Measurements from ENCODE around the gene BACH2.

The BACH2 gene

DNA sequence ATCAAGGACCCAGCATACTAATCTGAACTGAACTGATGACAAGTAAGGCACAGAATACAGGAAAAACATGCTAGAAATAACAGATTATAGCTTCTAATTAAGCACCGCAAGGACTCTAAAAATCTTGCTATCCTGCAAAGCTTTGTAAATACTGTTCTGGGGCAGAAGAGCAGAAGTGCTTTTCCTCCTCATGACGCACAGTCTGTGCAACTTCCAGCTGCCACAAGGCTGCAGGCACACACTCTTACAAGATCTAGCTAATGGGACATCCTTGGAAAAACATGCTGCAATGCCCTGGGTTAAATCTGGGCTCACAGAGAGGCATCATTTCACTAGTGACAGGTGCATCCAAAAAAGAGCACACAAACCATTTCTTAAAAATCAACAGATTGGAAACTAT is 213.8 kb downstream of the BACH2 start:
- H3K27me3 ChIP-seq (ENCODE audit: insufficient read depth, poor library complexity, severe bottlenecking) = no peaks in the 10 kb centered on the region
- no peak for TF ChIP-seq REST (IDR thresholded peaks at IDR 0.05; ENCODE audit: insufficient replicate concordance, low read depth)
- no peak for TF ChIP-seq CTCF (IDR thresholded peaks at IDR 0.05; ENCODE audit: insufficient read depth, low read length)
- no peak; the same call in 1 of the 2 replicates for TF ChIP-seq SPI1 (IDR thresholded peaks at IDR 0.05; ENCODE audit: borderline replicate concordance, low read depth)
- TF ChIP-seq GABPA (IDR thresholded peaks at IDR 0.05; ENCODE audit: low read depth) = no peak
- no peak overlapping the region for H3K27ac ChIP-seq (replicated peaks)
- H3K4me3 ChIP-seq (replicated peaks; ENCODE audit: insufficient read depth, low read length) = no peak overlapping the region
- peak in 1 of 2 experiments; percentile 31 for DNase-seq (ENCODE audit: low read depth in 1 of 2, low spot score in 1 of 2)

DNA sequence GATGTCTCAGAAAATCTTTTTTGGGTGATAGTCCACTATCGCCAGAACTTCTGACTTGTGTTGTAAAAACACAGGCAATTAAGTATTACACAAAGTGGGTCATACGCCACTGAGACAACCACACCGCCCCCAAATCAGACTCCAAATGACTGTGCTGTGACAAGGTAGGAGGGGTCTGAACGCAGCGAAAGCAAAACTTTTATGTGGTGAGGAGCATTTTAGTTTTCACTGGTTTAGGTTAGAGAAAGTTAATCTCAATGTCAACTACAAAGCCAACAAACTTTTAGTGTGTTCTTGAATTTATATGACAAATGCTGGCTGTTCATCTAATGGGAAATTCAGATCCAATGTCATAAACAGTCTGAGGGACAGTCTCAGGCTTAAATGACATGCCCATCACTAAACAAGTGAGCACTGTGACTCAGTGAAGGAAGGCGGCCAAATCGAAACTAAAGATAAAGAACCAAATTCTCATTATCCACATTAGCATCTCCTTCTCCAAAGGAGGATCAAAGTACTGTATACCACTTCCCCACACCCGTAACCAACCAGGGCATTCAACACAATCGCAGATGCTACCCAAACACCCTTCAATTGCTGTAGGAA is 215.7 kb downstream of the BACH2 start:
- DNase-seq (ENCODE audit: low read depth in 1 of 2, low spot score in 1 of 2) = no peak
- Histone ChIP-seq H3K27ac (replicated peaks) (no peak overlapping the region), H3K27me3 (ENCODE audit: insufficient read depth, poor library complexity, severe bottlenecking) (no peaks in the 10 kb centered on the region), H3K4me3 (replicated peaks; ENCODE audit: insufficient read depth, low read length) (no peak overlapping the region)
- TF ChIP-seq POLR2AphosphoS5 (IDR thresholded peaks at IDR 0.05; ENCODE audit: low read depth) (no peak), SPI1 (IDR thresholded peaks at IDR 0.05; ENCODE audit: borderline replicate concordance, low read depth) (no peak), CTCF (IDR thresholded peaks at IDR 0.05; ENCODE audit: insufficient read depth, low read length) (no peak), GABPA (IDR thresholded peaks at IDR 0.05; ENCODE audit: low read depth) (no peak), REST (IDR thresholded peaks at IDR 0.05; ENCODE audit: insufficient replicate concordance, low read depth) (no peak)

- H3K27me3 ChIP-seq (ENCODE audit: insufficient read depth, poor library complexity, severe bottlenecking) = peaks cover under 1% of the 10 kb centered on the region
- DNase-seq (ENCODE audit: low read depth in 1 of 2, low spot score in 1 of 2) = no peak
- no peak overlapping the region for H3K4me3 ChIP-seq (replicated peaks; ENCODE audit: insufficient read depth, low read length)
- 0 out of 2 replicates have a peak overlapping the region, but pooled peaks have one; percentile 11 for H3K27ac ChIP-seq (replicated peaks)
- TF ChIP-seq GABPA (IDR thresholded peaks at IDR 0.05; ENCODE audit: low read depth) = no peak
- no peak for TF ChIP-seq POLR2AphosphoS5 (IDR thresholded peaks at IDR 0.05; ENCODE audit: low read depth)
- TF ChIP-seq CTCF (IDR thresholded peaks at IDR 0.05; ENCODE audit: insufficient read depth, low read length) = no peak
- TF ChIP-seq REST (IDR thresholded peaks at IDR 0.05; ENCODE audit: insufficient replicate concordance, low read depth) = no peak
- no peak for TF ChIP-seq SPI1 (IDR thresholded peaks at IDR 0.05; ENCODE audit: borderline replicate concordance, low read depth)
These were observed 216.8 kb downstream of the BACH2 start for GRCh38 chr6:90079560-90080490.
